Karpas-422 (cell line): ENCODE measurements around the gene SMYD1. TPM values are rescaled to one million over a fixed set of nuclear protein-coding genes. Genes with fewer than 3 reads are reported as not detected.

Experiments
- DNase-seq: peaks from one replicate; pipeline ENCODE4 v3.0.0-alpha.2; 2015
- H2AFZ ChIP-seq: fragments of 200-600 bp; sonication (generic); 2 replicates; pipeline ENCODE4 v1.6.1; 2014; ENCODE audit warnings: antibody characterized with exemption, low read length, mixed read lengths
- H3K27ac ChIP-seq: fragments of 200-600 bp; sonication (generic); 2 replicates; pipeline ENCODE4 v1.5.1; 2014; ENCODE audit warnings: mild to moderate bottlenecking, low read length, moderate library complexity
- H3K27me3 ChIP-seq: fragments of 200-600 bp; sonication (generic); 2 replicates; pipeline ENCODE4 v1.6.1; 2014; ENCODE audit warnings: low read length, mixed read lengths
- H3K36me3 ChIP-seq: fragments of 200-600 bp; sonication (generic); 2 replicates; pipeline ENCODE4 v1.6.1; 2014; ENCODE audit warnings: low read length, mixed read lengths; ENCODE audit not compliant: insufficient read depth
- H3K4me1 ChIP-seq: fragments of 200-600 bp; sonication (generic); 2 replicates; pipeline ENCODE4 v1.6.1; 2014; ENCODE audit warnings: mild to moderate bottlenecking, low read length, mixed read lengths
- H3K4me2 ChIP-seq: fragments of 200-600 bp; sonication (generic); 2 replicates; pipeline ENCODE4 v1.6.1; 2014; ENCODE audit warnings: low read length, low read depth, mild to moderate bottlenecking; ENCODE audit not compliant: poor library complexity, severe bottlenecking
- H3K4me3 ChIP-seq: fragments of 200-600 bp; sonication (generic); 2 replicates; pipeline ENCODE4 v1.5.1; 2014; ENCODE audit warnings: mild to moderate bottlenecking, antibody characterized with exemption, low read length, mixed read lengths
- H3K79me2 ChIP-seq: fragments of 200-600 bp; sonication (generic); 2 replicates; pipeline ENCODE4 v1.6.1; 2014; ENCODE audit warnings: mild to moderate bottlenecking, low read length, mixed read lengths
- H3K9ac ChIP-seq: fragments of 200-600 bp; sonication (generic); 2 replicates; pipeline ENCODE4 v1.6.0; 2014; ENCODE audit warnings: low read length
- H3K9me2 ChIP-seq: fragments of 200-600 bp; sonication (generic), shearing (Covaris generic); replicated peaks from 2 replicates; pipeline ENCODE4 v1.6.0; 2014; ENCODE audit warnings: mild to moderate bottlenecking, low read length, moderate library complexity; ENCODE audit not compliant: insufficient read depth
- H3K9me3 ChIP-seq: fragments of 300-700, 200-600 bp; sonication (generic); 2 replicates; pipeline ENCODE4 v1.6.1; 2014; ENCODE audit warnings: low read length, mixed read lengths
- H4K20me1 ChIP-seq: fragments of 200-600 bp; sonication (generic); 2 replicates; pipeline ENCODE4 v1.6.1; 2014; ENCODE audit warnings: mild to moderate bottlenecking, antibody characterized with exemption, low read length, low read depth; ENCODE audit not compliant: insufficient read depth
- total RNA-seq: library from RNA; depleted of rRNA; stranded (reverse); fragments of >200 nt; shearing (Covaris generic); gene quantifications from 2 replicates; pipeline ENCODE4 v1.2.3, GENCODE V29; 2014; ENCODE audit warnings: low replicate concordance

SMYD1 gene
- total RNA-seq, 1 experiment from 2014 or later: not detected

- Histone ChIP-seq H4K20me1 (no peaks in the 10 kb centered on the region), H3K9me2 (no peaks in the 10 kb centered on the region), H3K36me3 (no peaks in the 10 kb centered on the region), H3K9me3 (no peaks in the 10 kb centered on the region), H3K4me1 (peaks cover 34% of the 10 kb centered on the region), H3K27me3 (no peaks in the 10 kb centered on the region), H3K4me2 (no peak overlapping the region), H3K9ac (no peak overlapping the region), H2AFZ (no peak overlapping the region), H3K79me2 (peaks cover 28% of the 10 kb centered on the region), H3K4me3 (no peak overlapping the region), H3K27ac (no peak overlapping the region)
- no peak for DNase-seq
Observed at GRCh38 chr2:88051792-88052191, 15.8 kb upstream of the SMYD1 start.

- H3K9me2 ChIP-seq: no peaks in the 10 kb centered on the region
- H3K36me3 ChIP-seq: no peaks in the 10 kb centered on the region
- H3K79me2 ChIP-seq: peaks cover 28% of the 10 kb centered on the region
- H3K4me2 ChIP-seq: peak overlapping the region; percentile 92
- H3K4me1 ChIP-seq: peaks cover 34% of the 10 kb centered on the region
- H3K4me3 ChIP-seq: no peak overlapping the region
- 0 out of 2 replicates have a peak overlapping the region, but pooled peaks have one; percentile 79 for H3K27ac ChIP-seq
- no peak overlapping the region for H3K9ac ChIP-seq
- H4K20me1 ChIP-seq: no peaks in the 10 kb centered on the region
- H2AFZ ChIP-seq: no peak overlapping the region
- DNase-seq: no peak
- H3K9me3 ChIP-seq: no peaks in the 10 kb centered on the region
- H3K27me3 ChIP-seq: no peaks in the 10 kb centered on the region
Observed at GRCh38 chr2:88053296-88053695, 14.3 kb upstream of the SMYD1 start.

GRCh38 chr2:88053934-88054781, 13.5 kb upstream of the SMYD1 start:
- H3K27ac ChIP-seq: peak overlapping the region; percentile 79
- peaks cover 28% of the 10 kb centered on the region for H3K79me2 ChIP-seq
- no peaks in the 10 kb centered on the region for H3K27me3 ChIP-seq
- DNase-seq: no peak
- peak overlapping the region; percentile 92 for H3K4me2 ChIP-seq
- no peaks in the 10 kb centered on the region for H3K9me3 ChIP-seq
- H4K20me1 ChIP-seq: no peaks in the 10 kb centered on the region
- H3K4me3 ChIP-seq: peak overlapping the region; percentile 90
- no peaks in the 10 kb centered on the region for H3K36me3 ChIP-seq
- H3K4me1 ChIP-seq: peaks cover 34% of the 10 kb centered on the region
- peak overlapping the region; percentile 95 for H3K9ac ChIP-seq
- no peak overlapping the region for H2AFZ ChIP-seq
- no peaks in the 10 kb centered on the region for H3K9me2 ChIP-seq

GRCh38 chr2:88054782-88055370, 12.7 kb upstream of the SMYD1 start:
- peak overlapping the region; percentile 92 for H3K4me2 ChIP-seq
- H3K79me2 ChIP-seq: peaks cover 28% of the 10 kb centered on the region
- no peak for DNase-seq
- H3K27me3 ChIP-seq: no peaks in the 10 kb centered on the region
- H3K9me3 ChIP-seq: no peaks in the 10 kb centered on the region
- no peaks in the 10 kb centered on the region for H4K20me1 ChIP-seq
- peak overlapping the region; percentile 90 for H3K4me3 ChIP-seq
- H3K9me2 ChIP-seq: no peaks in the 10 kb centered on the region
- H3K27ac ChIP-seq: peak overlapping the region; percentile 79
- no peak overlapping the region for H2AFZ ChIP-seq
- no peaks in the 10 kb centered on the region for H3K36me3 ChIP-seq
- peaks cover 34% of the 10 kb centered on the region for H3K4me1 ChIP-seq
- peak overlapping the region; percentile 95 for H3K9ac ChIP-seq

- DNase-seq: peak; percentile 98
- Histone ChIP-seq H3K9ac (peak within 1 kb of the TSS; percentile 95), H3K4me3 (peak within 1 kb of the TSS; percentile 90), H3K4me1 (peaks cover 34% of the 10 kb centered on the region), H3K27ac (peak within 1 kb of the TSS; percentile 79), H3K79me2 (peaks cover 28% of the 10 kb centered on the region), H2AFZ (no peak within 1 kb of the TSS; the same call in none of the 2 replicates), H3K4me2 (peak within 1 kb of the TSS; percentile 92), H3K36me3 (no peaks in the 10 kb centered on the region), H4K20me1 (no peaks in the 10 kb centered on the region), H3K9me3 (no peaks in the 10 kb centered on the region), H3K27me3 (no peaks in the 10 kb centered on the region), H3K9me2 (no peaks in the 10 kb centered on the region)
Observed at GRCh38 chr2:88055371-88056128, 12.1 kb upstream of the SMYD1 start, which contains the start of gene KRCC1. TSS of gene KRCC1 (minus strand) at chr2:88055783. CDS start at chr2:88028563, 27,220 bp downstream.

GRCh38 chr2:88057437-88057844, 10.2 kb upstream of the SMYD1 start:
- Histone ChIP-seq H3K27ac (no peak overlapping the region), H4K20me1 (no peaks in the 10 kb centered on the region), H3K4me2 (no peak overlapping the region), H3K9me3 (no peaks in the 10 kb centered on the region), H2AFZ (peak overlapping the region; percentile 42; the same call in 1 of the 2 replicates), H3K4me3 (no peak overlapping the region), H3K9ac (no peak overlapping the region), H3K79me2 (peaks cover 28% of the 10 kb centered on the region), H3K36me3 (no peaks in the 10 kb centered on the region), H3K27me3 (no peaks in the 10 kb centered on the region), H3K4me1 (peaks cover 30% of the 10 kb centered on the region), H3K9me2 (no peaks in the 10 kb centered on the region)
- DNase-seq: no peak

- Histone ChIP-seq H3K27ac (no peak overlapping the region), H4K20me1 (no peaks in the 10 kb centered on the region), H3K79me2 (peaks cover 24% of the 10 kb centered on the region), H3K36me3 (no peaks in the 10 kb centered on the region), H3K4me3 (no peak overlapping the region), H3K4me1 (peaks cover 24% of the 10 kb centered on the region), H2AFZ (no peak overlapping the region), H3K27me3 (no peaks in the 10 kb centered on the region), H3K9me3 (no peaks in the 10 kb centered on the region), H3K4me2 (no peak overlapping the region), H3K9me2 (no peaks in the 10 kb centered on the region), H3K9ac (no peak overlapping the region)
- no peak for DNase-seq
Observed at GRCh38 chr2:88058191-88058590, 9.4 kb upstream of the SMYD1 start.
